Measurements from ENCODE around the gene NIPA2.

GRCh38 chr15:22873841-22874240, 35.4 kb downstream of the NIPA2 start:
- TF ChIP-seq CTCF (IDR thresholded peaks at IDR 0.05) (no peak), POLR2AphosphoS5 (IDR thresholded peaks at IDR 0.05) (no peak)

Data from suprapubic skin (tissue), 3 donors.